Vagina (tissue), 2 donors: Measurements from ENCODE around the gene WDR7.

Source experiments
- POLR2AphosphoS5 ChIP-seq, 2 donors: sonication (generic); formaldehyde crosslinking; IDR thresholded peaks; one replicate each; pipeline ENCODE4 v1.9.0; 2017; ENCODE audit warnings: antibody characterized with exemption in 2 of 2, mild to moderate bottlenecking in 2 of 2, low read depth in 1 of 2; ENCODE audit not compliant: insufficient read depth in 1 of 2
- TF ChIP-seq, protein P1 (sequence below), 3 experiments: fragments of 450-650 bp in 2 of 3; fragments of 200-600 bp in 1 of 3; sonication (generic) in 1 of 3; IDR thresholded peaks; one replicate each; pipeline ENCODE4 v1.5.1; 2017 to 2019; ENCODE audit warnings: antibody characterized with exemption in 3 of 3, mild to moderate bottlenecking in 2 of 3, moderate library complexity in 2 of 3

DNA sequence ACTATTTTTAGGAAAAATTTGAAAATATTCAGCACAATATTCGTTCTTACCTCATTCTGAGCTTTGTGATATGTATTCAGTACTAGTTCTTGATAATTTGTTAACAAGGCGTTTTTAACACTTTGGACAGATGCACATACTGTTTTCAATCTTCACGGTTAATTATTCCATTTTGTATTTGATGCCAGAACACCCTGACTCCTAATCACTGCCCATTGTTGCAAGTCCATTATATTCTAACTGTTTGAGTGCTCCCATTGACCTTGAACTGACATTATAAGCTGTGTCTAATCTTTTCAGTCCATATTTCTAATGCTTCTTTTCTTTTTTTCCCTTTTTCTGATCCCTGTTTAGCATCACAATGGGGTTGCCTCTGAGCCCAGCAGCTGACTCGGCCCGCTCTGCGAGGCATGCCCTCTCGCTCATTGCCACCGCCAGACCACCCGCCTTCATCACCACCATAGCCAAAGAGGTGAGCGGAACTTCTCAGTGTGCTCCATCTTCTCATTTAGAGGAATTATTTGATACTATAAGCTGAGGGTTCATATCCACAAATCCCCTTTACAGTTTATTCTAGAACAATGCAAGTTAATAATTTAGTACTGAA, 284.4 kb downstream of the WDR7 start:
- TF ChIP-seq, protein P1, sequence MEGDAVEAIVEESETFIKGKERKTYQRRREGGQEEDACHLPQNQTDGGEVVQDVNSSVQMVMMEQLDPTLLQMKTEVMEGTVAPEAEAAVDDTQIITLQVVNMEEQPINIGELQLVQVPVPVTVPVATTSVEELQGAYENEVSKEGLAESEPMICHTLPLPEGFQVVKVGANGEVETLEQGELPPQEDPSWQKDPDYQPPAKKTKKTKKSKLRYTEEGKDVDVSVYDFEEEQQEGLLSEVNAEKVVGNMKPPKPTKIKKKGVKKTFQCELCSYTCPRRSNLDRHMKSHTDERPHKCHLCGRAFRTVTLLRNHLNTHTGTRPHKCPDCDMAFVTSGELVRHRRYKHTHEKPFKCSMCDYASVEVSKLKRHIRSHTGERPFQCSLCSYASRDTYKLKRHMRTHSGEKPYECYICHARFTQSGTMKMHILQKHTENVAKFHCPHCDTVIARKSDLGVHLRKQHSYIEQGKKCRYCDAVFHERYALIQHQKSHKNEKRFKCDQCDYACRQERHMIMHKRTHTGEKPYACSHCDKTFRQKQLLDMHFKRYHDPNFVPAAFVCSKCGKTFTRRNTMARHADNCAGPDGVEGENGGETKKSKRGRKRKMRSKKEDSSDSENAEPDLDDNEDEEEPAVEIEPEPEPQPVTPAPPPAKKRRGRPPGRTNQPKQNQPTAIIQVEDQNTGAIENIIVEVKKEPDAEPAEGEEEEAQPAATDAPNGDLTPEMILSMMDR (IDR thresholded peaks at IDR 0.05), result no peak
- TF ChIP-seq POLR2AphosphoS5 (IDR thresholded peaks at IDR 0.05; ENCODE audit: insufficient read depth in 1 of 2, low read depth in 1 of 2), result no peak
